Measurements from ENCODE around the gene LOXL3.
"Not testable (repeated sequence)": the region's sequence is repeated elsewhere in the genome, so short reads cannot be mapped to it uniquely, and the experiment has no call there.

- not testable (repeated sequence) for TF ChIP-seq CTCF, EP300 (IDR thresholded peaks at IDR 0.05)
Observed at GRCh38 chr2:74561022-74561421, 7.3 kb upstream of the LOXL3 start.
